ENCODE data around the gene SART3. TPM values are rescaled to one million over a fixed set of nuclear protein-coding genes. Genes with fewer than 3 reads are reported as not detected.

SART3 gene
- total and polyA plus RNA-seq, 2 of the 13 experiments (the other 11 are each of a cell fraction or from before 2014, with no cell fraction given) = 16.1 to 69.9 TPM

- H3K36me3 ChIP-seq (replicated peaks in 1 of 2; ENCODE audit: control insufficient read depth in 1 of 2, insufficient read depth in 2 of 2, low read length in 2 of 2) = no peaks in the 10 kb centered on the region
- no TSS peak for BruUV-seq (replicated peaks)
- no peaks in the 10 kb centered on the region for H3K9me3 ChIP-seq (ENCODE audit: low read length)
- intact Hi-C loops (cut with micrococcal nuclease; ENCODE audit: unreplicated experiment) = no loop called here
- no peak overlapping the region for H3K27ac ChIP-seq (ENCODE audit: extremely low read length, insufficient read depth, low read length)
- no peak overlapping the region for H3K4me2 ChIP-seq (ENCODE audit: low read depth, low read length)
- H3K9ac ChIP-seq (ENCODE audit: insufficient read depth, low read depth, low read length) = no peak overlapping the region
- in situ Hi-C loops (cut with HindIII; ENCODE audit: extremely low pct_ligation_motif_present, low pct_unique_long_range_greater_than_20kb) = no loop called here
- H4K20me1 ChIP-seq (ENCODE audit: insufficient read depth, low read length) = no peaks in the 10 kb centered on the region
- WGBS (ENCODE audit: low lambda C conversion rate) = 0% methylated on average over 1 of the region's 15 CpGs
- POLR2A ChIA-PET = no interaction called here
- CTCF ChIA-PET (ENCODE audit: low intra/inter-chr PET ratio, low total read pairs) = no interaction called here
- no peaks in the 10 kb centered on the region for H3K79me2 ChIP-seq (ENCODE audit: insufficient read depth, low read length)
- peaks cover 5 to 6% of the 10 kb centered on the region in 2 experiments; a peak in 2 of 5 replicates for H3K27me3 ChIP-seq (ENCODE audit: control insufficient read depth in 1 of 2, insufficient read depth in 2 of 2, low read length in 2 of 2)
- DNase-seq (ENCODE audit: low spot score) (no peak), FAIRE-seq (no peak), ATAC-seq (no peak)
- no peak overlapping the region for H2AFZ ChIP-seq (ENCODE audit: low read length)
- H3K4me1 ChIP-seq (ENCODE audit: insufficient read depth, low read length) = peaks cover 12% of the 10 kb centered on the region
- no peak overlapping the region for H3K4me3 ChIP-seq (replicated peaks in 1 of 3; ENCODE audit: insufficient read depth in 1 of 3, low read depth in 2 of 3, low read length in 3 of 3)
- no peak for TF ChIP-seq NR2F1 (CRISPR knock-in tag; IDR thresholded peaks at IDR 0.05)
- TF ChIP-seq ZNF670 (CRISPR knock-in tag; IDR thresholded peaks at IDR 0.05; ENCODE audit: borderline replicate concordance) = no peak
- TF ChIP-seq ZBTB39 (CRISPR knock-in tag; IDR thresholded peaks at IDR 0.05) = no peak
- TF ChIP-seq ATRX (CRISPR knock-in tag; IDR thresholded peaks at IDR 0.05; ENCODE audit: borderline replicate concordance) = no peak
- TF ChIP-seq ZNF414 (CRISPR knock-in tag; IDR thresholded peaks at IDR 0.05) = no peak
- TF ChIP-seq, protein P1, sequence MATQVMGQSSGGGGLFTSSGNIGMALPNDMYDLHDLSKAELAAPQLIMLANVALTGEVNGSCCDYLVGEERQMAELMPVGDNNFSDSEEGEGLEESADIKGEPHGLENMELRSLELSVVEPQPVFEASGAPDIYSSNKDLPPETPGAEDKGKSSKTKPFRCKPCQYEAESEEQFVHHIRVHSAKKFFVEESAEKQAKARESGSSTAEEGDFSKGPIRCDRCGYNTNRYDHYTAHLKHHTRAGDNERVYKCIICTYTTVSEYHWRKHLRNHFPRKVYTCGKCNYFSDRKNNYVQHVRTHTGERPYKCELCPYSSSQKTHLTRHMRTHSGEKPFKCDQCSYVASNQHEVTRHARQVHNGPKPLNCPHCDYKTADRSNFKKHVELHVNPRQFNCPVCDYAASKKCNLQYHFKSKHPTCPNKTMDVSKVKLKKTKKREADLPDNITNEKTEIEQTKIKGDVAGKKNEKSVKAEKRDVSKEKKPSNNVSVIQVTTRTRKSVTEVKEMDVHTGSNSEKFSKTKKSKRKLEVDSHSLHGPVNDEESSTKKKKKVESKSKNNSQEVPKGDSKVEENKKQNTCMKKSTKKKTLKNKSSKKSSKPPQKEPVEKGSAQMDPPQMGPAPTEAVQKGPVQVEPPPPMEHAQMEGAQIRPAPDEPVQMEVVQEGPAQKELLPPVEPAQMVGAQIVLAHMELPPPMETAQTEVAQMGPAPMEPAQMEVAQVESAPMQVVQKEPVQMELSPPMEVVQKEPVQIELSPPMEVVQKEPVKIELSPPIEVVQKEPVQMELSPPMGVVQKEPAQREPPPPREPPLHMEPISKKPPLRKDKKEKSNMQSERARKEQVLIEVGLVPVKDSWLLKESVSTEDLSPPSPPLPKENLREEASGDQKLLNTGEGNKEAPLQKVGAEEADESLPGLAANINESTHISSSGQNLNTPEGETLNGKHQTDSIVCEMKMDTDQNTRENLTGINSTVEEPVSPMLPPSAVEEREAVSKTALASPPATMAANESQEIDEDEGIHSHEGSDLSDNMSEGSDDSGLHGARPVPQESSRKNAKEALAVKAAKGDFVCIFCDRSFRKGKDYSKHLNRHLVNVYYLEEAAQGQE (IDR thresholded peaks at IDR 0.05; ENCODE audit: borderline replicate concordance in 1 of 2, low read depth in 1 of 2, low read length in 2 of 2) = no peak
- no peak for TF ChIP-seq RARG (CRISPR knock-in tag; IDR thresholded peaks at IDR 0.05; ENCODE audit: low read depth)
- TF ChIP-seq ZNF20 (CRISPR knock-in tag; IDR thresholded peaks at IDR 0.05) = no peak
- TF ChIP-seq, protein P2, sequence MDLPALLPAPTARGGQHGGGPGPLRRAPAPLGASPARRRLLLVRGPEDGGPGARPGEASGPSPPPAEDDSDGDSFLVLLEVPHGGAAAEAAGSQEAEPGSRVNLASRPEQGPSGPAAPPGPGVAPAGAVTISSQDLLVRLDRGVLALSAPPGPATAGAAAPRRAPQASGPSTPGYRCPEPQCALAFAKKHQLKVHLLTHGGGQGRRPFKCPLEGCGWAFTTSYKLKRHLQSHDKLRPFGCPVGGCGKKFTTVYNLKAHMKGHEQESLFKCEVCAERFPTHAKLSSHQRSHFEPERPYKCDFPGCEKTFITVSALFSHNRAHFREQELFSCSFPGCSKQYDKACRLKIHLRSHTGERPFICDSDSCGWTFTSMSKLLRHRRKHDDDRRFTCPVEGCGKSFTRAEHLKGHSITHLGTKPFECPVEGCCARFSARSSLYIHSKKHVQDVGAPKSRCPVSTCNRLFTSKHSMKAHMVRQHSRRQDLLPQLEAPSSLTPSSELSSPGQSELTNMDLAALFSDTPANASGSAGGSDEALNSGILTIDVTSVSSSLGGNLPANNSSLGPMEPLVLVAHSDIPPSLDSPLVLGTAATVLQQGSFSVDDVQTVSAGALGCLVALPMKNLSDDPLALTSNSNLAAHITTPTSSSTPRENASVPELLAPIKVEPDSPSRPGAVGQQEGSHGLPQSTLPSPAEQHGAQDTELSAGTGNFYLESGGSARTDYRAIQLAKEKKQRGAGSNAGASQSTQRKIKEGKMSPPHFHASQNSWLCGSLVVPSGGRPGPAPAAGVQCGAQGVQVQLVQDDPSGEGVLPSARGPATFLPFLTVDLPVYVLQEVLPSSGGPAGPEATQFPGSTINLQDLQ (CRISPR knock-in tag; IDR thresholded peaks at IDR 0.05) = no peak
- no peak for TF ChIP-seq ZFP62 (CRISPR knock-in tag; IDR thresholded peaks at IDR 0.05)
- TF ChIP-seq ZNF660 (CRISPR knock-in tag; IDR thresholded peaks at IDR 0.05; ENCODE audit: borderline replicate concordance, low read depth) = no peak
- TF ChIP-seq ZNF382 (CRISPR knock-in tag; IDR thresholded peaks at IDR 0.05; ENCODE audit: borderline replicate concordance) = no peak
- TF ChIP-seq, protein P3, sequence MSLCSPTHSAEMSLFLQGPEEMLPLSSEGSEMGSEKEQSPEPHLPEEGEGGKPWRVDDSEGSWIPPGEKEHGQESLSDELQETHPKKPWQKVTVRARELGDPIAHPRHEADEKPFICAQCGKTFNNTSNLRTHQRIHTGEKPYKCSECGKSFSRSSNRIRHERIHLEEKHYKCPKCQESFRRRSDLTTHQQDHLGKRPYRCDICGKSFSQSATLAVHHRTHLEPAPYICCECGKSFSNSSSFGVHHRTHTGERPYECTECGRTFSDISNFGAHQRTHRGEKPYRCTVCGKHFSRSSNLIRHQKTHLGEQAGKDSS (CRISPR knock-in tag; IDR thresholded peaks at IDR 0.05; ENCODE audit: borderline replicate concordance, low read depth) = no peak
These were observed 42.2 kb upstream of the SART3 start for GRCh38 chr12:108602976-108603704.

Data from HepG2 (cell line).